HEK293 (cell line): Measurements from ENCODE around the gene MCHR1.

ENCODE experiments used
- CTCF ChIA-PET: fragments of 350-600 bp; formaldehyde crosslinking; extraction: SDS; loops from one replicate; lab custom pipeline; 2021; ENCODE audit warnings: antibody characterized with exemption; lab: Yijun Ruan, JAX
- POLR2A ChIA-PET: fragments of 300-600 bp; formaldehyde crosslinking; extraction: SDS; loops from one replicate; lab custom pipeline; 2020; ENCODE audit warnings: antibody characterized with exemption, inconsistent platforms; lab: Yijun Ruan, JAX
- H3K27ac ChIP-seq: fragments of 200-500 bp; sonication (Bioruptor generic); 2 replicates; pipeline ENCODE4 v1.5.1; 2014; ENCODE audit warnings: low read depth, low read length, control low read depth, inconsistent platforms; ENCODE audit errors: extremely low read depth
- H3K36me3 ChIP-seq, 2 experiments: fragments of 200-500 bp in 1 of 2; sonication (Bioruptor generic) in 1 of 2; 1 replicate in 1 of 2; 2 replicates in 1 of 2; pipeline ENCODE4 v1.5.1; 2014 to 2017; ENCODE audit warnings: inconsistent platforms in 2 of 2, low read length in 2 of 2; ENCODE audit not compliant: control insufficient read depth in 2 of 2, insufficient read depth in 1 of 2
- H3K4me1 ChIP-seq: fragments of 200-500 bp; sonication (Bioruptor generic); 2 replicates; pipeline ENCODE4 v1.5.1; 2014; ENCODE audit warnings: mild to moderate bottlenecking, low read length, inconsistent platforms; ENCODE audit not compliant: control insufficient read depth, insufficient read depth
- H3K4me3 ChIP-seq: 2 replicates; pipeline ENCODE4 v1.5.1; 2011; ENCODE audit warnings: low read depth, mild to moderate bottlenecking, control low read depth, low read length, moderate library complexity
- H3K9me3 ChIP-seq: fragments of 200-500 bp; sonication (Bioruptor generic); 2 replicates; pipeline ENCODE4 v1.5.1; 2014; ENCODE audit warnings: low read depth, low read length, inconsistent platforms; ENCODE audit not compliant: control insufficient read depth, insufficient read depth
- BCL11B ChIP-seq: fragments of 450-650 bp; formaldehyde crosslinking; IDR thresholded peaks from 2 replicates; pipeline ENCODE4 v1.5.1; 2016; ENCODE audit warnings: low read depth, missing biosample characterization, missing genetic modification characterization
- IKZF3 ChIP-seq: fragments of 450-650 bp; IDR thresholded peaks from 2 replicates; pipeline ENCODE4 v1.5.0; 2018; ENCODE audit warnings: missing biosample characterization, mild to moderate bottlenecking, missing genetic modification characterization, moderate library complexity
- OSR2 ChIP-seq: fragments of 450-650 bp; formaldehyde crosslinking; IDR thresholded peaks from 2 replicates; pipeline ENCODE4 v1.5.1; 2016; ENCODE audit warnings: missing biosample characterization, missing genetic modification characterization
- RBAK ChIP-seq: fragments of 450-650 bp; formaldehyde crosslinking; IDR thresholded peaks from 2 replicates; pipeline ENCODE4 v1.5.1; 2016; ENCODE audit warnings: missing biosample characterization, missing genetic modification characterization
- REPIN1 ChIP-seq: fragments of 450-650 bp; formaldehyde crosslinking; IDR thresholded peaks from 2 replicates; pipeline ENCODE4 v1.5.1; 2017; ENCODE audit warnings: missing biosample characterization, missing genetic modification characterization, low read depth
- SETDB1 ChIP-seq: IDR thresholded peaks from one replicate; pipeline ENCODE4 v1.6.1; 2017; ENCODE audit warnings: mild to moderate bottlenecking, low read length, moderate library complexity, mixed read lengths; ENCODE audit not compliant: insufficient read length
- ZBTB8A ChIP-seq: fragments of 450-650 bp; formaldehyde crosslinking; IDR thresholded peaks from 2 replicates; pipeline ENCODE4 v1.5.1; 2016; ENCODE audit warnings: missing biosample characterization, missing genetic modification characterization
- ZFHX2 ChIP-seq: fragments of 450-650 bp; formaldehyde crosslinking; conservative IDR thresholded peaks from 2 replicates; pipeline ENCODE4 v1.5.1; 2016; ENCODE audit warnings: missing biosample characterization, missing genetic modification characterization
- ZNF112 ChIP-seq: fragments of 450-650 bp; formaldehyde crosslinking; IDR thresholded peaks from 2 replicates; pipeline ENCODE4 v1.5.0; 2017; ENCODE audit warnings: missing biosample characterization, missing genetic modification characterization
- ZNF133 ChIP-seq: fragments of 450-650 bp; formaldehyde crosslinking; IDR thresholded peaks from 2 replicates; pipeline ENCODE4 v1.5.1; 2016; ENCODE audit warnings: missing biosample characterization, missing genetic modification characterization
- ZNF174 ChIP-seq: fragments of 450-650 bp; formaldehyde crosslinking; IDR thresholded peaks from 2 replicates; pipeline ENCODE4 v1.5.0; 2017; ENCODE audit warnings: missing biosample characterization, mild to moderate bottlenecking, missing genetic modification characterization
- ZNF292 ChIP-seq: fragments of 450-650 bp; formaldehyde crosslinking; IDR thresholded peaks from 2 replicates; pipeline ENCODE4 v1.5.1; 2016; ENCODE audit warnings: low read depth, missing biosample characterization, missing genetic modification characterization, borderline replicate concordance
- ZNF529 ChIP-seq: fragments of 450-650 bp; formaldehyde crosslinking; IDR thresholded peaks from 2 replicates; pipeline ENCODE4 v1.5.1; 2017; ENCODE audit warnings: missing genetic modification characterization, missing biosample characterization; ENCODE audit not compliant: insufficient replicate concordance
- ZNF549 ChIP-seq: fragments of 450-650 bp; IDR thresholded peaks from 2 replicates; pipeline ENCODE4 v1.5.1; 2018; ENCODE audit warnings: missing biosample characterization, missing genetic modification characterization, mild to moderate bottlenecking, inconsistent platforms, moderate library complexity
- ZNF555 ChIP-seq: fragments of 450-650 bp; formaldehyde crosslinking; conservative IDR thresholded peaks from 2 replicates; pipeline ENCODE4 v1.5.1; 2017; ENCODE audit warnings: missing biosample characterization, mild to moderate bottlenecking, missing genetic modification characterization, inconsistent platforms
- ZNF610 ChIP-seq: fragments of 450-650 bp; formaldehyde crosslinking; IDR thresholded peaks from 2 replicates; pipeline ENCODE4 v1.5.1; 2016; ENCODE audit warnings: missing biosample characterization, missing genetic modification characterization, borderline replicate concordance
- ZNF658 ChIP-seq: fragments of 450-650 bp; formaldehyde crosslinking; IDR thresholded peaks from 2 replicates; pipeline ENCODE4; 2016; ENCODE audit warnings: missing biosample characterization, missing genetic modification characterization
- ZNF707 ChIP-seq: fragments of 450-650 bp; formaldehyde crosslinking; IDR thresholded peaks from 2 replicates; pipeline ENCODE4 v1.5.1; 2016; ENCODE audit warnings: missing biosample characterization, missing genetic modification characterization
- ZNF830 ChIP-seq: fragments of 450-650 bp; IDR thresholded peaks from 2 replicates; pipeline ENCODE4 v1.5.0; 2018; ENCODE audit warnings: missing biosample characterization, missing genetic modification characterization, low read depth, mild to moderate bottlenecking, moderate library complexity
- ZSCAN30 ChIP-seq: fragments of 450-650 bp; IDR thresholded peaks from 2 replicates; pipeline ENCODE4 v1.5.1; 2018; ENCODE audit warnings: missing biosample characterization, mild to moderate bottlenecking, missing genetic modification characterization, moderate library complexity
- TF ChIP-seq, protein P1 (sequence below): fragments of 450-650 bp; formaldehyde crosslinking; IDR thresholded peaks from 2 replicates; pipeline ENCODE4 v1.5.1; 2016; ENCODE audit warnings: missing biosample characterization, missing genetic modification characterization
- TF ChIP-seq, protein P2 (sequence below): fragments of 450-650 bp; formaldehyde crosslinking; IDR thresholded peaks from 2 replicates; pipeline ENCODE4 v1.5.0; 2017; ENCODE audit warnings: missing biosample characterization, missing genetic modification characterization, borderline replicate concordance
- TF ChIP-seq, protein P3 (sequence below): fragments of 450-650 bp; formaldehyde crosslinking; IDR thresholded peaks from 2 replicates; pipeline ENCODE4 v1.5.1; 2016; ENCODE audit warnings: missing biosample characterization, missing genetic modification characterization
- TF ChIP-seq, protein P4 (sequence below): fragments of 450-650 bp; formaldehyde crosslinking; IDR thresholded peaks from 2 replicates; pipeline ENCODE4 v1.5.1; 2016; ENCODE audit warnings: missing biosample characterization, missing genetic modification characterization

Gene MCHR1

DNA sequence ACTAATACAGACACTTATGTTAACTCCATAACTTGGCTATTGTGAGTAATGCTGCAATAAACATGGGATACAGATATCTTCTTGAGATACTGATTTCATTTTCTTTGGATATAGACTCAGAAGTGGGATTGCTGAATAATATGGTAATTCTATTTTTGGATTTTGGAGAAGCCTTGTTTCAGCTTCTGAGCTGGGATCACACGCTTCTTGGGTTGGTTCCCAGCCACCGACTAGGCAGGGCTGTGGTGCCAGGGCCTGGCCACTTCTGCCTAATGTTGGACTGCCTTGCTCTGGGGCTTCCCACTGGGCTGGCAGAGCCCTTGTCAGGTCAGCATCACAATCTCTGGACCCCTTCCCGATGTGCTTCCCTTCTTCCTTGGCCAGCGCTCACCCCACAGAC lies 14.0 kb upstream of the MCHR1 start:
- Histone ChIP-seq H3K27ac (no peak overlapping the region), H3K4me1 (no peaks in the 10 kb centered on the region; the same call in 1 of the 2 replicates), H3K36me3 (no peaks in the 10 kb centered on the region), H3K9me3 (no peaks in the 10 kb centered on the region), H3K4me3 (no peak overlapping the region)
- ChIA-PET POLR2A (no interaction called here), CTCF (interaction anchor here (1.2 kb wide), 1 partner anchor 214 kb away, joined by 4 read pairs; no protein-coding TSS in a partner anchor)
- TF ChIP-seq BCL11B (tag by site-specific recombination) (no peak), SETDB1 (no peak), ZFHX2 (tag by site-specific recombination) (no peak), ZNF133 (tag by site-specific recombination) (no peak), ZNF610 (tag by site-specific recombination) (no peak), IKZF3 (tag by site-specific recombination) (no peak), ZNF549 (no peak), RBAK (tag by site-specific recombination) (no peak), ZNF529 (tag by site-specific recombination) (no peak), ZNF112 (tag by site-specific recombination) (no peak), OSR2 (tag by site-specific recombination) (no peak), ZNF707 (no peak), ZNF292 (tag by site-specific recombination) (no peak), ZNF555 (no peak)
- TF ChIP-seq, protein P1, sequence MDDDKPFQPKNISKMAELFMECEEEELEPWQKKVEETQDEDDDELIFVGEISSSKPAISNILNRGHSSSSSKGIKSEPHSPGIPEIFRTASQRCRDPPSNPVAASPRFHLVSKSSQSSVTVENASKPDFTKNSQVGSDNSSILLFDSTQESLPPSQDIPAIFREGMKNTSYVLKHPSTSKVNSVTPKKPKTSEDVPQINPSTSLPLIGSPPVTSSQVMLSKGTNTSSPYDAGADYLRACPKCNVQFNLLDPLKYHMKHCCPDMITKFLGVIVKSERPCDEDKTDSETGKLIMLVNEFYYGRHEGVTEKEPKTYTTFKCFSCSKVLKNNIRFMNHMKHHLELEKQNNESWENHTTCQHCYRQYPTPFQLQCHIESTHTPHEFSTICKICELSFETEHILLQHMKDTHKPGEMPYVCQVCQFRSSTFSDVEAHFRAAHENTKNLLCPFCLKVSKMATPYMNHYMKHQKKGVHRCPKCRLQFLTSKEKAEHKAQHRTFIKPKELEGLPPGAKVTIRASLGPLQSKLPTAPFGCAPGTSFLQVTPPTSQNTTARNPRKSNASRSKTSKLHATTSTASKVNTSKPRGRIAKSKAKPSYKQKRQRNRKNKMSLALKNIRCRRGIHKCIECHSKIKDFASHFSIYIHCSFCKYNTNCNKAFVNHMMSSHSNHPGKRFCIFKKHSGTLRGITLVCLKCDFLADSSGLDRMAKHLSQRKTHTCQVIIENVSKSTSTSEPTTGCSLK (tag by site-specific recombination): no peak
- TF ChIP-seq, protein P2, sequence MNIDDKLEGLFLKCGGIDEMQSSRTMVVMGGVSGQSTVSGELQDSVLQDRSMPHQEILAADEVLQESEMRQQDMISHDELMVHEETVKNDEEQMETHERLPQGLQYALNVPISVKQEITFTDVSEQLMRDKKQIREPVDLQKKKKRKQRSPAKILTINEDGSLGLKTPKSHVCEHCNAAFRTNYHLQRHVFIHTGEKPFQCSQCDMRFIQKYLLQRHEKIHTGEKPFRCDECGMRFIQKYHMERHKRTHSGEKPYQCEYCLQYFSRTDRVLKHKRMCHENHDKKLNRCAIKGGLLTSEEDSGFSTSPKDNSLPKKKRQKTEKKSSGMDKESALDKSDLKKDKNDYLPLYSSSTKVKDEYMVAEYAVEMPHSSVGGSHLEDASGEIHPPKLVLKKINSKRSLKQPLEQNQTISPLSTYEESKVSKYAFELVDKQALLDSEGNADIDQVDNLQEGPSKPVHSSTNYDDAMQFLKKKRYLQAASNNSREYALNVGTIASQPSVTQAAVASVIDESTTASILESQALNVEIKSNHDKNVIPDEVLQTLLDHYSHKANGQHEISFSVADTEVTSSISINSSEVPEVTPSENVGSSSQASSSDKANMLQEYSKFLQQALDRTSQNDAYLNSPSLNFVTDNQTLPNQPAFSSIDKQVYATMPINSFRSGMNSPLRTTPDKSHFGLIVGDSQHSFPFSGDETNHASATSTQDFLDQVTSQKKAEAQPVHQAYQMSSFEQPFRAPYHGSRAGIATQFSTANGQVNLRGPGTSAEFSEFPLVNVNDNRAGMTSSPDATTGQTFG: no peak

DNA sequence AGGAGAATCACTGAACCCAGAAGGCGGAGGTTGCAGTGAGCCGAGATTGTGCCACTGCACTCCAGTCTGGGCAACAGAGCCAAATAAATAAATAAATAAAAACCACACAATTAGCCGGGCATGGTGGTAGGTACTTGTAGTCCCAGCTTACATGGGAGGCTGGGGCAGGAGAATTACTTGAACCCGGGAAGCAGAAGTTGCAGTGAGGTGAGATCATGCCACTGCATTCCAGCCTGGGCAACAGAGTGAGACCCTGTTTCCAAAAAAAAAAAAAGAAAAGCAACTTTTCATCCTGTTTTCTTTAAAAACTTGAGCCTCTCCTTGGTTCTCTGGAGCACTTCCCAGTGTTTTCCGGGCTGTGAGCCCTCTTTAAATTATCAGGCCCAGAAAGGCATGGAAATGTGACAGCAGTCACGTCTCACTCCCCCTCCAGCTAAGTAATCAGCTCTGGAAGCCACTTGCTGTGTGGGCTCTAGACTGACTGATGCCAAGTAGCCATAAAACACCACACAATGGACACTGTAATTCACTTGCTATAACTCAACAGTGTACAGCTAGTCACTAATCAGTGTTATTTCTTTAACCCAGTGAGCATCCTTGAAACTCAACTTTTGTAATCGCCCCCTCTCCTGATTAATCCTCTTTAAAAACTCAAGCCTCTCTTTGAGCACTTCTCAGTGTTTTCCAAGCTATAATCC lies 13.0 kb upstream of the MCHR1 start:
- no peaks in the 10 kb centered on the region; the same call in 1 of the 2 replicates for H3K4me1 ChIP-seq
- 0 out of 2 replicates have a peak overlapping the region, but pooled peaks have one; percentile 8 for H3K27ac ChIP-seq
- ChIA-PET CTCF (interaction anchor here (0.7 to 1.8 kb wide), 4 partner anchors 14 to 244 kb away, joined by 3 to 6 read pairs (median 4); partner anchors contain the start of gene MCHR1), POLR2A (no interaction called here)
- H3K4me3 ChIP-seq: no peak overlapping the region
- H3K9me3 ChIP-seq: no peaks in the 10 kb centered on the region
- H3K36me3 ChIP-seq: no peaks in the 10 kb centered on the region
- TF ChIP-seq ZSCAN30 (tag by site-specific recombination) (peak; percentile 86), ZNF174 (no peak), ZNF830 (no peak), REPIN1 (tag by site-specific recombination) (no peak), ZNF658 (tag by site-specific recombination) (no peak), ZBTB8A (tag by site-specific recombination) (peak; percentile 57), OSR2 (tag by site-specific recombination) (peak; percentile 81)
- TF ChIP-seq, protein P3, sequence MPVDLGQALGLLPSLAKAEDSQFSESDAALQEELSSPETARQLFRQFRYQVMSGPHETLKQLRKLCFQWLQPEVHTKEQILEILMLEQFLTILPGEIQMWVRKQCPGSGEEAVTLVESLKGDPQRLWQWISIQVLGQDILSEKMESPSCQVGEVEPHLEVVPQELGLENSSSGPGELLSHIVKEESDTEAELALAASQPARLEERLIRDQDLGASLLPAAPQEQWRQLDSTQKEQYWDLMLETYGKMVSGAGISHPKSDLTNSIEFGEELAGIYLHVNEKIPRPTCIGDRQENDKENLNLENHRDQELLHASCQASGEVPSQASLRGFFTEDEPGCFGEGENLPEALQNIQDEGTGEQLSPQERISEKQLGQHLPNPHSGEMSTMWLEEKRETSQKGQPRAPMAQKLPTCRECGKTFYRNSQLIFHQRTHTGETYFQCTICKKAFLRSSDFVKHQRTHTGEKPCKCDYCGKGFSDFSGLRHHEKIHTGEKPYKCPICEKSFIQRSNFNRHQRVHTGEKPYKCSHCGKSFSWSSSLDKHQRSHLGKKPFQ (tag by site-specific recombination): 0 out of 2 replicates have a peak, but pooled peaks have one; percentile 18
- TF ChIP-seq, protein P4, sequence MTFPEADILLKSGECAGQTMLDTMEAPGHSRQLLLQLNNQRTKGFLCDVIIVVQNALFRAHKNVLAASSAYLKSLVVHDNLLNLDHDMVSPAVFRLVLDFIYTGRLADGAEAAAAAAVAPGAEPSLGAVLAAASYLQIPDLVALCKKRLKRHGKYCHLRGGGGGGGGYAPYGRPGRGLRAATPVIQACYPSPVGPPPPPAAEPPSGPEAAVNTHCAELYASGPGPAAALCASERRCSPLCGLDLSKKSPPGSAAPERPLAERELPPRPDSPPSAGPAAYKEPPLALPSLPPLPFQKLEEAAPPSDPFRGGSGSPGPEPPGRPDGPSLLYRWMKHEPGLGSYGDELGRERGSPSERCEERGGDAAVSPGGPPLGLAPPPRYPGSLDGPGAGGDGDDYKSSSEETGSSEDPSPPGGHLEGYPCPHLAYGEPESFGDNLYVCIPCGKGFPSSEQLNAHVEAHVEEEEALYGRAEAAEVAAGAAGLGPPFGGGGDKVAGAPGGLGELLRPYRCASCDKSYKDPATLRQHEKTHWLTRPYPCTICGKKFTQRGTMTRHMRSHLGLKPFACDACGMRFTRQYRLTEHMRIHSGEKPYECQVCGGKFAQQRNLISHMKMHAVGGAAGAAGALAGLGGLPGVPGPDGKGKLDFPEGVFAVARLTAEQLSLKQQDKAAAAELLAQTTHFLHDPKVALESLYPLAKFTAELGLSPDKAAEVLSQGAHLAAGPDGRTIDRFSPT (tag by site-specific recombination): no peak
